ENCODE data around the gene NAPEPLD.

Gene NAPEPLD

GRCh38 chr7:103124429-103124979 lies 24.4 kb downstream of the NAPEPLD start:
- Histone ChIP-seq H3K4me1 (ENCODE audit: control insufficient read depth in 2 of 2, insufficient read depth in 1 of 2, low read depth in 1 of 2, low read length in 2 of 2) (peaks cover 0 to 5% of the 10 kb centered on the region in 2 donors), H4K91ac (ENCODE audit: low read depth, low read length, poor library complexity) (no peak overlapping the region), H3K27me3 (ENCODE audit: control insufficient read depth in 3 of 3, insufficient read depth in 3 of 3, low read depth in 1 of 3, low read length in 3 of 3) (no peaks in the 10 kb centered on the region), H3K9me3 (replicated peaks in 1 of 2; ENCODE audit: control insufficient read depth in 2 of 2, insufficient read depth in 1 of 2, low read depth in 1 of 2, low read length in 2 of 2) (peaks cover 0 to 2% of the 10 kb centered on the region in 2 donors), H3K23ac (ENCODE audit: low read depth, low read length, poor library complexity) (no peak overlapping the region), H3K4ac (ENCODE audit: low read length) (no peak overlapping the region), H2AFZ (ENCODE audit: low read length) (no peak overlapping the region), H2BK15ac (ENCODE audit: low read length) (no peak overlapping the region), H3K79me1 (ENCODE audit: low read depth, low read length) (no peaks in the 10 kb centered on the region), H3K4me3 (ENCODE audit: low read length in 2 of 2) (no peak overlapping the region), H3K36me3 (replicated peaks in 1 of 2; ENCODE audit: control insufficient read depth in 2 of 2, insufficient read depth in 2 of 2, low read length in 2 of 2) (peaks cover 10 to 81% of the 10 kb centered on the region in 2 donors), H2BK5ac (ENCODE audit: low read length) (no peak overlapping the region), H3K9ac (ENCODE audit: low read depth, low read length, poor library complexity) (no peak overlapping the region), H3K18ac (ENCODE audit: low read length) (no peak overlapping the region), H3K27ac (replicated peaks; ENCODE audit: low read length) (no peak overlapping the region), H2BK120ac (ENCODE audit: low read depth, low read length) (no peak overlapping the region), H3K14ac (ENCODE audit: low read length) (no peak overlapping the region), H2AK5ac (ENCODE audit: low read depth, low read length) (no peak overlapping the region), H4K8ac (ENCODE audit: low read depth, low read length) (no peak overlapping the region), H2BK12ac (ENCODE audit: low read length) (no peak overlapping the region), H3K4me2 (ENCODE audit: insufficient read depth, low read length, poor library complexity, severe bottlenecking) (no peak overlapping the region)
- WGBS, 2 donors (ENCODE audit: extremely low coverage in 2 of 2, insufficient read length in 2 of 2, insufficient replicate concordance in 1 of 2), result no CpG with 5 or more reads among the region's 6 CpGs
- no peak for DNase-seq (ENCODE audit: low spot score)

- no peak overlapping the region for H3K23ac ChIP-seq (ENCODE audit: low read depth, low read length, poor library complexity)
- H2BK120ac ChIP-seq (ENCODE audit: low read depth, low read length), result no peak overlapping the region
- H3K4me1 ChIP-seq (ENCODE audit: control insufficient read depth in 2 of 2, insufficient read depth in 1 of 2, low read depth in 1 of 2, low read length in 2 of 2), result peaks cover 0 to 5% of the 10 kb centered on the region in 2 donors
- H3K4ac ChIP-seq (ENCODE audit: low read length), result no peak overlapping the region
- peaks cover 10 to 89% of the 10 kb centered on the region in 2 donors for H3K36me3 ChIP-seq (replicated peaks in 1 of 2; ENCODE audit: control insufficient read depth in 2 of 2, insufficient read depth in 2 of 2, low read length in 2 of 2)
- H3K9ac ChIP-seq (ENCODE audit: low read depth, low read length, poor library complexity), result no peak overlapping the region
- H3K27ac ChIP-seq (replicated peaks; ENCODE audit: low read length), result no peak overlapping the region
- H3K4me3 ChIP-seq (ENCODE audit: low read length in 2 of 2), result no peak overlapping the region
- peaks cover 0 to 2% of the 10 kb centered on the region in 2 donors for H3K9me3 ChIP-seq (replicated peaks in 1 of 2; ENCODE audit: control insufficient read depth in 2 of 2, insufficient read depth in 1 of 2, low read depth in 1 of 2, low read length in 2 of 2)
- no peak overlapping the region for H3K14ac ChIP-seq (ENCODE audit: low read length)
- WGBS, 2 donors (ENCODE audit: extremely low coverage in 2 of 2, insufficient read length in 2 of 2, insufficient replicate concordance in 1 of 2), result no CpG with 5 or more reads among the region's 3 CpGs
- no peak for DNase-seq (ENCODE audit: low spot score)
- H2BK12ac ChIP-seq (ENCODE audit: low read length), result no peak overlapping the region
- H4K8ac ChIP-seq (ENCODE audit: low read depth, low read length), result no peak overlapping the region
- H3K79me1 ChIP-seq (ENCODE audit: low read depth, low read length), result no peaks in the 10 kb centered on the region
- H2BK15ac ChIP-seq (ENCODE audit: low read length), result no peak overlapping the region
- H4K91ac ChIP-seq (ENCODE audit: low read depth, low read length, poor library complexity), result no peak overlapping the region
- no peaks in the 10 kb centered on the region for H3K27me3 ChIP-seq (ENCODE audit: control insufficient read depth in 3 of 3, insufficient read depth in 3 of 3, low read depth in 1 of 3, low read length in 3 of 3)
- no peak overlapping the region for H3K4me2 ChIP-seq (ENCODE audit: insufficient read depth, low read length, poor library complexity, severe bottlenecking)
- no peak overlapping the region for H2BK5ac ChIP-seq (ENCODE audit: low read length)
- H2AFZ ChIP-seq (ENCODE audit: low read length), result no peak overlapping the region
- no peak overlapping the region for H2AK5ac ChIP-seq (ENCODE audit: low read depth, low read length)
- H3K18ac ChIP-seq (ENCODE audit: low read length), result no peak overlapping the region
Measured at GRCh38 chr7:103123529-103123928, 25.4 kb downstream of the NAPEPLD start.

GRCh38 chr7:103121641-103122040 lies 27.3 kb downstream of the NAPEPLD start:
- Histone ChIP-seq H3K23ac (ENCODE audit: low read depth, low read length, poor library complexity) (no peak overlapping the region), H3K9me3 (replicated peaks in 1 of 2; ENCODE audit: control insufficient read depth in 2 of 2, insufficient read depth in 1 of 2, low read depth in 1 of 2, low read length in 2 of 2) (peaks cover 0 to 2% of the 10 kb centered on the region in 2 donors), H3K79me1 (ENCODE audit: low read depth, low read length) (no peaks in the 10 kb centered on the region), H3K4me2 (ENCODE audit: insufficient read depth, low read length, poor library complexity, severe bottlenecking) (no peak overlapping the region), H2BK15ac (ENCODE audit: low read length) (no peak overlapping the region), H2BK120ac (ENCODE audit: low read depth, low read length) (no peak overlapping the region), H2BK12ac (ENCODE audit: low read length) (no peak overlapping the region), H2BK5ac (ENCODE audit: low read length) (no peak overlapping the region), H2AFZ (ENCODE audit: low read length) (no peak overlapping the region), H3K18ac (ENCODE audit: low read length) (no peak overlapping the region), H3K14ac (ENCODE audit: low read length) (no peak overlapping the region), H3K9ac (ENCODE audit: low read depth, low read length, poor library complexity) (no peak overlapping the region), H2AK5ac (ENCODE audit: low read depth, low read length) (no peak overlapping the region), H3K27me3 (ENCODE audit: control insufficient read depth in 3 of 3, insufficient read depth in 3 of 3, low read depth in 1 of 3, low read length in 3 of 3) (no peaks in the 10 kb centered on the region), H3K4me3 (ENCODE audit: low read length in 2 of 2) (no peak overlapping the region), H4K91ac (ENCODE audit: low read depth, low read length, poor library complexity) (no peak overlapping the region), H3K27ac (replicated peaks; ENCODE audit: low read length) (no peak overlapping the region), H3K36me3 (replicated peaks in 1 of 2; ENCODE audit: control insufficient read depth in 2 of 2, insufficient read depth in 2 of 2, low read length in 2 of 2) (peaks cover 7 to 82% of the 10 kb centered on the region in 2 donors), H3K4ac (ENCODE audit: low read length) (no peak overlapping the region), H4K8ac (ENCODE audit: low read depth, low read length) (no peak overlapping the region), H3K4me1 (ENCODE audit: control insufficient read depth in 2 of 2, insufficient read depth in 1 of 2, low read depth in 1 of 2, low read length in 2 of 2) (peaks cover 0 to 5% of the 10 kb centered on the region in 2 donors)
- DNase-seq (ENCODE audit: low spot score), result no peak

GRCh38 chr7:103120362-103120761 lies 28.5 kb downstream of the NAPEPLD start:
- peaks cover 0 to 5% of the 10 kb centered on the region in 2 donors for H3K4me1 ChIP-seq (ENCODE audit: control insufficient read depth in 2 of 2, insufficient read depth in 1 of 2, low read depth in 1 of 2, low read length in 2 of 2)
- no peak overlapping the region for H3K4me2 ChIP-seq (ENCODE audit: insufficient read depth, low read length, poor library complexity, severe bottlenecking)
- no peak overlapping the region for H3K27ac ChIP-seq (replicated peaks; ENCODE audit: low read length)
- no peak overlapping the region for H2BK120ac ChIP-seq (ENCODE audit: low read depth, low read length)
- no peak overlapping the region for H2BK15ac ChIP-seq (ENCODE audit: low read length)
- H3K4ac ChIP-seq (ENCODE audit: low read length), result no peak overlapping the region
- H3K27me3 ChIP-seq (ENCODE audit: control insufficient read depth in 3 of 3, insufficient read depth in 3 of 3, low read depth in 1 of 3, low read length in 3 of 3), result no peaks in the 10 kb centered on the region
- no peak overlapping the region for H2BK12ac ChIP-seq (ENCODE audit: low read length)
- no peak overlapping the region for H3K4me3 ChIP-seq (ENCODE audit: low read length in 2 of 2)
- DNase-seq (ENCODE audit: low spot score), result no peak
- peaks cover 0 to 2% of the 10 kb centered on the region in 2 donors for H3K9me3 ChIP-seq (replicated peaks in 1 of 2; ENCODE audit: control insufficient read depth in 2 of 2, insufficient read depth in 1 of 2, low read depth in 1 of 2, low read length in 2 of 2)
- WGBS, 2 donors (ENCODE audit: extremely low coverage in 2 of 2, insufficient read length in 2 of 2, insufficient replicate concordance in 1 of 2), result no CpG with 5 or more reads among the region's 1 CpG
- H3K79me1 ChIP-seq (ENCODE audit: low read depth, low read length), result no peaks in the 10 kb centered on the region
- no peak overlapping the region for H4K91ac ChIP-seq (ENCODE audit: low read depth, low read length, poor library complexity)
- no peak overlapping the region for H2AFZ ChIP-seq (ENCODE audit: low read length)
- no peak overlapping the region for H3K18ac ChIP-seq (ENCODE audit: low read length)
- H3K36me3 ChIP-seq (replicated peaks in 1 of 2; ENCODE audit: control insufficient read depth in 2 of 2, insufficient read depth in 2 of 2, low read length in 2 of 2), result peaks cover 7 to 75% of the 10 kb centered on the region in 2 donors
- H3K14ac ChIP-seq (ENCODE audit: low read length), result no peak overlapping the region
- no peak overlapping the region for H2AK5ac ChIP-seq (ENCODE audit: low read depth, low read length)
- no peak overlapping the region for H4K8ac ChIP-seq (ENCODE audit: low read depth, low read length)
- no peak overlapping the region for H2BK5ac ChIP-seq (ENCODE audit: low read length)
- no peak overlapping the region for H3K9ac ChIP-seq (ENCODE audit: low read depth, low read length, poor library complexity)
- no peak overlapping the region for H3K23ac ChIP-seq (ENCODE audit: low read depth, low read length, poor library complexity)
